Medulla oblongata (tissue), 1 donor: ENCODE measurements around the gene ITPKB.
"Not testable (repeated sequence)": the region's sequence is repeated elsewhere in the genome, so short reads cannot be mapped to it uniquely, and the experiment has no call there.

Experiments
- DNase-seq: peaks from one replicate; pipeline ENCODE4 v3.0.0-alpha.2; 2015; ENCODE audit errors: extremely low spot score

The ITPKB gene

DNA sequence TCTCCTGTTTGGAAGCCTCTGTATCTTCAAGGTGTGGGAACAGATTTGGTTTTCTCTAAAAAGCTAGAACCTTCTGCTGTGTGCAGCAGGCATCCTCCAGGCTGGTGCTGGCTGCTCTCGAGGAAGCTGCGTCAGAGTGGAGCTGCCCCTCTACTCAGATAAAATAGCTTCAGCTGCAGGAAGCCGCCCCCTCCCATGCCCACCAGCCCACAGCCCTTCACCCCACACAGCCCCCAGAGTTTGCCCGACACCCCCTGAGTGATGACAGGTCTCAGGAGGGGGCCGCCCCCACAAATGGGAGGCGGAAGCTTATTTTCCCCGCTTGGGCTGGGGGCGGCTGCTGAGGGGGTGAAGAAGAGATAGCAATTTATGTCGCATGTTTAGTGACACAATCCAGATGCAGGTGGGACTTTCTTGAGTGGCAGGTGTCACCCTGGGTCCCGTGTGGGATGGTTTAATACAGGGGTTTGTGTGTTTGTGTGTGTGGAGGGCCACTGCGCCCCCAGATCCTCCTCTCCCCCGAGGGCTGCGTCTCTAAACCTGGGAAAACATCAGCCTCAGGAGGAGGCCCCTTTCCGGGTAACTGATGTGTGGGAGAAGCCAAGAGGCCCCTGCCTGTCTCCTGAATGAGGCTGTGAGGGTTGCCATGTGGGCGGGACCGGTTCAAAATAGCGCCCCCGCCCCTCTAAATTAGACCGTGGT lies 135.1 kb downstream of the ITPKB start:
- DNase-seq = no peak

- peak; percentile 80 for DNase-seq
Observed at GRCh38 chr1:226603022-226603857, 135.8 kb downstream of the ITPKB start.

DNA sequence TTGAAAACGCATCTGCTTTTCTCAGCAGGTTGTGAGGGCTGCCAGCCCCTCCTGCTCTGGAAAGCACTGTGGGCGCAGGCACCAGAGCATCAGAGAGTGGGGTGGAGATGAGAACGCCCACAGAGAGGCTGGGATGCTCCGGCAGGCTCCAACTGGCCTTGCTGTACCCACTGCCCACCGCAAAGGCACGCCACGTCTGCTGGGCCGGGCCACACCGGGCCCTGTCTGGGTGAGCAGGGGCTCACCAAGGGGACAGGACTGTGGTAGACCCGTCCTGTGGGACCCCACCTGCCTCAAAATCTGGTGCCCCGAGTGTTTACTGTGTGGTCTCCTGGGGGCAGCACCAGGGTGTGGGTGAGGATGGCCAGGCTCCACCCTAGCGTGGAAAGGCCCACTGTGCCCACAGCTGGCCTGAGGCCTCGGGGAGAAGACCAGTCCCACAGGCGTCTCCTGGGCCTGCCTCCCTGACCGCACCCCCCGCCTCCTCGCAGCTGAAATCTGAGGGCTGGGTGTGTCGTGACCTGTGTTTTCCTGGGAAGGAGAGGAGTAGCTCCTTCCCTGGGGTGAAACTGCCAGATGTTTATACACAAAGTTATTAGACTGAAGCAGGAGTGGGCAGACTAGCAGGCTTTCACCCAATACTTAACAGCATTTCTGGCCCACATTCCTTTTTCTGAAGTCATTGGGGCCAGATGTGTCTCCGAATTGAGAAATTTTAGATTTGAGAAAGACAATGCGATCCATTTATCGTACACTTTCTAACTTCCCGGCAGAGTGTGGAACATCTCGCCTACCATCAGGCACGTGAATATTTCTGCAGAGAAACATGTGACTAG lies 136.7 kb downstream of the ITPKB start:
- no peak for DNase-seq

DNA sequence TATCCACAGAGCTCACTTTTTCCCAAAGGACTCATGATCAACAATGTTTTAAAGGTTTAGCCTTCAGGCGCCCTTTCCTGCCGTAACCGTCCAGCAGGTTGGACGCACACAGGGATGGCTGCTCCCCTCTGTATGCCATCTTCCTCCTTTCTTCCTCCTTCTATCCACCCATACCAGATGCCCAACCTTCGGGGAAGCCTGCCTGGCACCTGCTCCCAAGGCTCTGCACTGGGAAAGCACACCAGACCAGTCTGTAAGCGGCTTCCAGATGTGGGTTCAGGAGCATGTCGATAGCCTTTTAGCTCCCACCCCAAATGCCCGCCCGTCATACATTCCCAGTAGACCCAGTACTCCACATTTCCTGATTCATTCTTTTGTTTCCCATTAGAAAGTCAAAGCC lies 137.6 kb downstream of the ITPKB start:
- DNase-seq = no peak

- no peak for DNase-seq
Observed at GRCh38 chr1:226600254-226600653, 138.8 kb downstream of the ITPKB start.

DNA sequence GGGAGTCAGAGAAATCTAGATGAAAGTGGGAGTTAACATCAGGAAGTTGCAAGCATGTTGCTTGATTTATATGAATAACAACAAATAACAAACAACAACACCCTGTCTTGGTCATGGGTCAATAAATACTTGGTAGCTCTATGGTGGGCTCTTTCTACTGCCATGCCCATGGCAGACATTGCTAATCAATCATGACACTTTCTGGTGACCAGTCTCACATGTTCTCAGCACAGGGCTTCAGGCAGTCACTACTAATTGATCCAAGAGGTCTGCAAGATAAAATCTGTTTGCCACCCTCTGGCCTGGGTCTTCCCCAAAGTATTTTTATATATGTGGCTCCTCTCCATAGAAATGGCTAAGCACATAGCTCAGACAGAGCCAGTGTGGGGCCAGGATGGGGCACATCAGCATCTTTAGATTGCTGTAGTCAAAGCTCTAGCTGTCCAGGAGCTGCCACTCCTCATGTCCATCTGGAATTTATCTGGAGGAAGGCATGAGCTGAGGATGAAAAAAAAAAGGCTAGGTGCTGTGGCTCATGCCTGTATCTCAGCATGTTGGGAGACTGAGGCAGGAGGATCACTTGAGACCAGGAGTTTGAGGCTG lies 139.3 kb downstream of the ITPKB start:
- no peak for DNase-seq

- not testable (repeated sequence) for DNase-seq
Observed at GRCh38 chr1:226598955-226599354, 140.1 kb downstream of the ITPKB start.

- DNase-seq = no peak
Observed at GRCh38 chr1:226598455-226598849, 140.6 kb downstream of the ITPKB start.

- DNase-seq = no peak
Observed at GRCh38 chr1:226597616-226598454, 141.2 kb downstream of the ITPKB start.

GRCh38 chr1:226596531-226597165 lies 142.4 kb downstream of the ITPKB start:
- no peak for DNase-seq

DNA sequence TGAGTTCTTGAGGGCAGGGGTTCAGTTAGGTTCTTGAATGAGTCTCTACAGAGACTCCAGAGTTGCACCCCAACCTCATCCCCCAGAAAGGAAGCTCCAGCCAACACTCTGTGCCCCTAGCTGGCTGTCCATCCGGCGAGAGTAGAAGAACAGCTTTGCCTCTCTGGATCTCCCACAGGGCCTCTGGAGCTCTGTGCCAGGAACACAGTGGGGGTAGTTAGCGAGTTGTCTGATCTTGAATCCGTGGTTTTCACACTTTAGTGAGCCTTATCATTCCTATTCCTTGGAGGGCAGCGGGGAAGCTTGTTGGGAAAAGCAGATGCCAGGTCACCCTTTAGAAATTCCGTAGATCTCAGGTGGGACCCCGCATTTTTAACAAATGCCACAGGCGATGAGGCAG lies 145.5 kb downstream of the ITPKB start:
- DNase-seq = no peak

DNA sequence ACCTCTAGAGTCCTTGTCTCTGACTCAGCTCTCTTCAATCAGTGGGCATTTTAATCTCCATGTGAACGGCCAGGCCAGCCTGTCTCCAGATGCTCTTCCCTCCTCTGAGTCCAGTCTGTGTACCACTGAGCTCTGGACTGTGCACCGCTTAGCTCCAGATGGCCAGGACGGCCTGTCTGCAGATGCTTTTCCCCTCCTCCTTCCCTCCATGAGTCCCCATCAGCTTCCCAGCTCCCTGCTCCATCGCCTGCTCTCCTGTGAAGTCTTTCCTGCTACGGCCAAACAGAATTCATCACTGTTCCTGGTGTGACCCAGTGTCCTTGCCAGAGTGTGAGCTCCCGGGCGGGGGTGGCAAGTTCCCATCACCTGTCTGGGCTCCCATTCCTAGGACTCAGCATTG lies 148.5 kb downstream of the ITPKB start:
- no peak for DNase-seq

- DNase-seq = no peak
Observed at GRCh38 chr1:226589008-226589733, 149.9 kb downstream of the ITPKB start.

DNA sequence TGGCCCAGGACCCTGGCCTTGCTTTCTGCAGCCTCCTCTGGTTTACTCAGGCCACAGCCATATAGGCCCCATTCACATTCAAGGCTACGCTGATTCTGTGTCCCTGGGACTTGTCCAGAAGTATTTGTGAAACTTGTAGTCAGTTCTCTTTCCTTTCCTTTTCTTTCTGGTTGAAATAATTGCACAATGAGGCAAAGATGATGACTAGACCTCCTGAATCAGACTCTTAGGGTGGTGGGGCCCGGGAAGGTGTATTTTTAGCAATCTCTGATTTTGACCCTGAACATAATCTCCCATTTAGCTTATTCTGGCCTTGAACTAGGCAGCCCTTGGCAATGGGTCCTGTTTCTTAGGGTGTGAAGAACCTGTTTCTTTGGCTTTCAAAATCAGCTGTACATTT lies 150.6 kb downstream of the ITPKB start:
- DNase-seq = no peak

GRCh38 chr1:226586650-226587422 lies 152.2 kb downstream of the ITPKB start:
- no peak for DNase-seq

- DNase-seq = no peak
Observed at GRCh38 chr1:226586116-226586515, 153.0 kb downstream of the ITPKB start.

DNA sequence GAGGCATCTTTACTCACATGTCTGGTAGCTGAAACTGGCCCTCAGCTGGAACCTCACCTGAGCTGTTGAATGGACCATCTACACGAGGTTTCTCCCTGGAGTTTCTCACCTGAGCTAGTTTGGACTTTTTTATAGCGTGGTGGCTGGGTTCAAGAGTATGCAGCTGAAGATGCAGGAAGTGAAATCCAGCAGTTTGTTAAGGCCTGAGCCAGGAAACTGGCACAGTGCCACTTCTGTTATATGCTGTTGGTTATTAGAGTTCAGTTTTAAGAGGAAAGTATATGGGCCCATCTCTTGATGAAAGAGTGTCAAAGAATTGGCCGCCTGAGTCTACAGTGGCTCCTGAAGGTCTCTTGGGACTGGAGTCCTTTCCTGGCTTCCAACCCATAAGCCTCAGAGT lies 154.9 kb downstream of the ITPKB start:
- no peak for DNase-seq

DNA sequence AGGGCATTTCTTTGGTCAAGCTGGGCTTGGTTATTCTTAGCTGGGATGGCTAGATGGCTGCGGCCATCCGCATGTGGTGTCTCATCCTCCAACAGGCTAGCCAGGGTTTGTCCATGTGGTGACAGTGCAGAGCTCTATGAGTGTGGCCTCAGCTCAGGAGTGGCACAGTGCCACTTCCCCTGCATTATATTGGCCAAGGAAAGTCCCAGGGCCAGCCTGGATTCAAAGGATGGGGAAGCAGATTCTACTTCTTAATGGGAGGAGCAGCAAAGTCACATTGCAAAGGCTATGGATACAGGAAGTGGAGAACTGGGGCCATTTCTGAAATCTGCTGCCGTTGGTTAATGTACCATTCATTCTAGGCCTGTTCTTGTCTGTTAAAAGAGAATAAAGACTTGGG lies 156.1 kb downstream of the ITPKB start:
- no peak for DNase-seq
